Natural killer cell (primary cell): ENCODE data around the gene EXOC6B. TPM values are rescaled to one million over a fixed set of nuclear protein-coding genes. Genes with fewer than 3 reads are reported as not detected.

ENCODE experiments used
- ATAC-seq, 3 donors: fragments of 150-1000 bp in 2 of 3; fragments of 200-7000 bp in 1 of 3; cut with Tn5 transposase; 1 replicate in 1 of 3; 2 replicates in 2 of 3; pipeline ENCODE4 v1.10.0; 2021; ENCODE audit warnings: mild to moderate bottlenecking in 2 of 3, moderate library complexity in 2 of 3
- DNase-seq, 2 donors: peaks; one replicate each; pipeline versions ENCODE4 v3.0.0 to v3.0.0-alpha.2; 2013 to 2021; ENCODE audit warnings: mixed read lengths in 1 of 2
- H3K27ac ChIP-seq: one replicate; pipeline ENCODE4 v1.5.1; 2013; ENCODE audit warnings: mild to moderate bottlenecking, low read length
- H3K27me3 ChIP-seq: one replicate; pipeline ENCODE4 v1.6.1; 2013; ENCODE audit warnings: low read length; ENCODE audit not compliant: control insufficient read depth, insufficient read depth
- H3K36me3 ChIP-seq: one replicate; pipeline ENCODE4 v1.6.1; 2013; ENCODE audit warnings: low read length; ENCODE audit not compliant: control insufficient read depth, insufficient read depth
- H3K4me1 ChIP-seq: one replicate; pipeline ENCODE4 v1.6.1; 2013; ENCODE audit warnings: low read length; ENCODE audit not compliant: control insufficient read depth, insufficient read depth
- H3K4me3 ChIP-seq: one replicate; pipeline ENCODE4 v1.5.1; 2013; ENCODE audit warnings: low read length
- H3K9me3 ChIP-seq: one replicate; pipeline ENCODE4 v1.6.1; 2013; ENCODE audit warnings: low read length; ENCODE audit not compliant: control insufficient read depth, insufficient read depth
- H3K27ac Mint-ChIP-seq, 2 donors: one replicate each; pipeline ENCODE4 v1.8.0; 2022; ENCODE audit warnings: mild to moderate bottlenecking in 2 of 2, mixed read lengths in 2 of 2, moderate library complexity in 1 of 2
- H3K27me3 Mint-ChIP-seq, 2 donors: one replicate each; pipeline ENCODE4 v1.8.0; 2022; ENCODE audit warnings: low read depth in 2 of 2, mixed read lengths in 2 of 2
- H3K36me3 Mint-ChIP-seq: one replicate; pipeline ENCODE4 v1.8.0; 2022; ENCODE audit warnings: mixed read lengths
- H3K4me1 Mint-ChIP-seq, 2 donors: one replicate each; pipeline ENCODE4 v1.8.0; 2022; ENCODE audit warnings: mixed read lengths in 2 of 2
- H3K4me3 Mint-ChIP-seq: one replicate; pipeline ENCODE4 v1.8.0; 2022; ENCODE audit warnings: mild to moderate bottlenecking, moderate library complexity, mixed read lengths
- H3K9me3 Mint-ChIP-seq, 2 donors: one replicate each; pipeline ENCODE4 v1.8.0; 2022; ENCODE audit warnings: mixed read lengths in 2 of 2
- WGBS: methylation state at CpG from one replicate; pipeline ENCODE4 v1.1.7; 2013; ENCODE audit warnings: missing lambda C conversion rate; ENCODE audit not compliant: insufficient coverage; 5-methylcytosine and 5-hydroxymethylcytosine counted together
- intact Hi-C: fragments of 100-400 bp; cut with micrococcal nuclease; formaldehyde crosslinking; loops from one replicate; pipeline ENCODE4 v1.14.2; 2022
- total RNA-seq, 4 donors: library from RNA; stranded (reverse); fragments of 120-200 nt in 1 of 4; gene quantifications; one replicate each; pipeline versions ENCODE4 v1.2.3 to v1.2.4, GENCODE V29; 2013 to 2022
- TF ChIP-seq, protein P1 (sequence below): fragments of 200-600 bp; IDR thresholded peaks from one replicate; pipeline ENCODE4 v1.8.0; 2022; ENCODE audit warnings: antibody characterized with exemption

EXOC6B gene
- total RNA-seq, 3 donors from 2014 or later (not counting 1 experiment from before 2014, with no cell fraction given): 16.6 to 17.2 (median 17.1) TPM

DNA sequence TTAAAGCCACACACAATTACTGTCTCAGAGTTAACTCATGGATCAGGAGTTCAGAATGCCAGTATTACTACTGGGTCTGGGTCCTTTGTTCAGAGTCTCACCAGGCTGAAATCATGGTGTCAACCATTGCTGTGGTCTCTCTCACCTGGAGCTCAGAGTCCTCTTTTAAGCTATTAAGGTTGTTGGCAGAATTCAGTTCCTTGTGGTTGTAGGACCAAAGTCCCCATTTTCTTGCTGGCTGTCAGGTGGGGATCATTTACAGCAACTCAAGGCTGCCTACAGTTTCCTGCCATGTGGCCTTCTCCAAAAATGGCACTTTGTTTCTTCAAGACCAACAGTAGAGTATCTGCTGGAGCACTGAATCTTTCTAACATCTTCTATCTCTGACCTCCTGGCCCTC, 113.5 kb downstream of the EXOC6B start:
- Mint-ChIP-seq H3K27ac (no peak overlapping the region), H3K9me3 (no peaks in the 10 kb centered on the region), H3K27me3 (no peaks in the 10 kb centered on the region), H3K4me3 (no peak overlapping the region), H3K4me1 (peaks cover 0 to 9% of the 10 kb centered on the region in 2 donors), H3K36me3 (no peaks in the 10 kb centered on the region)
- Histone ChIP-seq H3K4me1 (no peaks in the 10 kb centered on the region), H3K4me3 (no peak overlapping the region), H3K9me3 (no peaks in the 10 kb centered on the region), H3K36me3 (no peaks in the 10 kb centered on the region), H3K27ac (no peak overlapping the region), H3K27me3 (no peaks in the 10 kb centered on the region)
- intact Hi-C loops: no loop called here
- DNase-seq: no peak
- TF ChIP-seq, protein P1, sequence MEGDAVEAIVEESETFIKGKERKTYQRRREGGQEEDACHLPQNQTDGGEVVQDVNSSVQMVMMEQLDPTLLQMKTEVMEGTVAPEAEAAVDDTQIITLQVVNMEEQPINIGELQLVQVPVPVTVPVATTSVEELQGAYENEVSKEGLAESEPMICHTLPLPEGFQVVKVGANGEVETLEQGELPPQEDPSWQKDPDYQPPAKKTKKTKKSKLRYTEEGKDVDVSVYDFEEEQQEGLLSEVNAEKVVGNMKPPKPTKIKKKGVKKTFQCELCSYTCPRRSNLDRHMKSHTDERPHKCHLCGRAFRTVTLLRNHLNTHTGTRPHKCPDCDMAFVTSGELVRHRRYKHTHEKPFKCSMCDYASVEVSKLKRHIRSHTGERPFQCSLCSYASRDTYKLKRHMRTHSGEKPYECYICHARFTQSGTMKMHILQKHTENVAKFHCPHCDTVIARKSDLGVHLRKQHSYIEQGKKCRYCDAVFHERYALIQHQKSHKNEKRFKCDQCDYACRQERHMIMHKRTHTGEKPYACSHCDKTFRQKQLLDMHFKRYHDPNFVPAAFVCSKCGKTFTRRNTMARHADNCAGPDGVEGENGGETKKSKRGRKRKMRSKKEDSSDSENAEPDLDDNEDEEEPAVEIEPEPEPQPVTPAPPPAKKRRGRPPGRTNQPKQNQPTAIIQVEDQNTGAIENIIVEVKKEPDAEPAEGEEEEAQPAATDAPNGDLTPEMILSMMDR: no peak
- ATAC-seq: no peak

- no peak overlapping the region for H3K4me3 ChIP-seq
- TF ChIP-seq, protein P1: no peak
- Mint-ChIP-seq H3K27ac (no peak overlapping the region), H3K9me3 (no peaks in the 10 kb centered on the region), H3K27me3 (no peaks in the 10 kb centered on the region), H3K4me3 (no peak overlapping the region), H3K4me1 (peaks cover 0 to 1% of the 10 kb centered on the region in 2 donors), H3K36me3 (no peaks in the 10 kb centered on the region)
- H3K27me3 ChIP-seq: no peaks in the 10 kb centered on the region
- H3K4me1 ChIP-seq: no peaks in the 10 kb centered on the region
- H3K27ac ChIP-seq: no peak overlapping the region
- H3K9me3 ChIP-seq: no peaks in the 10 kb centered on the region
- WGBS: no CpG with 5 or more reads among the region's 1 CpG
- H3K36me3 ChIP-seq: no peaks in the 10 kb centered on the region
- no peak for DNase-seq
- intact Hi-C loops: no loop called here
- no peak for ATAC-seq
These were observed 115.2 kb downstream of the EXOC6B start for GRCh38 chr2:72710418-72711152.

DNA sequence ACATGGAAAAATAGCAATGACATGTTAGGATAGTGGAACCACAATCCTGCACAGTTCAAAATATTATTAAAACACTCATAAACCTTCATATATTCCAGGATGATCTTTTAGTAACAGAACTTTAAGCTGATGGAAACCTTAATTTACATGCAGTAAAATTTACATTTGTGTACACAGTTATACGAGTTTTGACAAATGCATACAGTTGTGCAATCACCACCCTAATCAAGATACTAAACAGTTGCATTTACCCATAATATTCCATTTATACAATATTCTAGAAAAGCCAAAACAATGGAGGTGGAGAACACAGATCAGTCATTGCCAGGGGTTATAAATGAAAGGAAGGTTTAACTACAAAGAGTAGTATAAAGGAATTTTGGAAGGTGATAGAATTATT, 117.6 kb downstream of the EXOC6B start:
- no CpG with 5 or more reads among the region's 1 CpG for WGBS
- Mint-ChIP-seq H3K27ac (no peak overlapping the region), H3K4me1 (no peaks in the 10 kb centered on the region), H3K4me3 (no peak overlapping the region), H3K27me3 (no peaks in the 10 kb centered on the region), H3K9me3 (no peaks in the 10 kb centered on the region), H3K36me3 (no peaks in the 10 kb centered on the region)
- intact Hi-C loops: no loop called here
- ATAC-seq: no peak
- no peak overlapping the region for H3K4me3 ChIP-seq
- H3K4me1 ChIP-seq: no peaks in the 10 kb centered on the region
- no peaks in the 10 kb centered on the region for H3K36me3 ChIP-seq
- no peaks in the 10 kb centered on the region for H3K9me3 ChIP-seq
- no peaks in the 10 kb centered on the region for H3K27me3 ChIP-seq
- no peak for DNase-seq
- TF ChIP-seq, protein P1: no peak
- H3K27ac ChIP-seq: no peak overlapping the region

GRCh38 chr2:72698300-72698699, 127.5 kb downstream of the EXOC6B start:
- H3K4me3 ChIP-seq: no peak overlapping the region
- ATAC-seq (no peak), DNase-seq (no peak)
- H3K36me3 ChIP-seq: no peaks in the 10 kb centered on the region
- no peaks in the 10 kb centered on the region for H3K27me3 ChIP-seq
- WGBS: no CpG with 5 or more reads among the region's 3 CpGs
- TF ChIP-seq, protein P1: no peak
- no peaks in the 10 kb centered on the region for H3K4me1 ChIP-seq
- H3K27ac ChIP-seq: no peak overlapping the region
- peaks cover 5% of the 10 kb centered on the region for H3K36me3 Mint-ChIP-seq
- no peak overlapping the region for H3K4me3 Mint-ChIP-seq
- H3K9me3 ChIP-seq: no peaks in the 10 kb centered on the region
- no peak overlapping the region for H3K27ac Mint-ChIP-seq
- intact Hi-C loops: no loop called here
- no peaks in the 10 kb centered on the region for H3K4me1 Mint-ChIP-seq
- no peaks in the 10 kb centered on the region for H3K9me3 Mint-ChIP-seq
- no peaks in the 10 kb centered on the region for H3K27me3 Mint-ChIP-seq
